ENCODE data around the gene CFAP20DC.

- TF ChIP-seq CTCF (IDR thresholded peaks at IDR 0.05): no peak
- TF ChIP-seq POLR2A (IDR thresholded peaks at IDR 0.05): no peak
These were observed 338.0 kb downstream of the CFAP20DC start for GRCh38 chr3:58711871-58712270.

Measured in gastroesophageal sphincter (tissue), 3 donors.